ENCODE data around the gene TMEM125.
A peak's percentile ranks its signal among the peaks of the same experiment; 100 is the strongest.

TMEM125 gene

GRCh38 chr1:43282220-43283195 is 12.7 kb downstream of the TMEM125 start:
- H3K36me3 ChIP-seq, result no peaks in the 10 kb centered on the region
- no peaks in the 10 kb centered on the region for H4K20me1 ChIP-seq
- H3K4me3 ChIP-seq, result no peak overlapping the region
- no peak overlapping the region for H3K9ac ChIP-seq
- H3K4me1 ChIP-seq, result peaks cover 8% of the 10 kb centered on the region; the same call in 1 of the 2 replicates
- no peaks in the 10 kb centered on the region for H3K9me3 ChIP-seq
- no peak overlapping the region for H3K27ac ChIP-seq
- no peaks in the 10 kb centered on the region for H3K27me3 ChIP-seq
- no peak overlapping the region for H3K4me2 ChIP-seq
- TF ChIP-seq Cebpa-rat (IDR thresholded peaks at IDR 0.05), result no peak

- H3K9ac ChIP-seq, result no peak overlapping the region
- no peak for TF ChIP-seq Cebpa-rat (IDR thresholded peaks at IDR 0.05)
- H3K4me3 ChIP-seq, result no peak overlapping the region
- no peaks in the 10 kb centered on the region for H4K20me1 ChIP-seq
- H3K4me2 ChIP-seq, result no peak overlapping the region
- H3K4me1 ChIP-seq, result peaks cover 8% of the 10 kb centered on the region; the same call in 1 of the 2 replicates
- H3K27me3 ChIP-seq, result no peaks in the 10 kb centered on the region
- no peaks in the 10 kb centered on the region for H3K36me3 ChIP-seq
- H3K27ac ChIP-seq, result no peak overlapping the region
- H3K9me3 ChIP-seq, result no peaks in the 10 kb centered on the region
Measured at GRCh38 chr1:43284065-43284464, 14.3 kb downstream of the TMEM125 start.

- H3K27me3 ChIP-seq, result no peaks in the 10 kb centered on the region
- H3K4me2 ChIP-seq, result 0 out of 2 replicates have a peak overlapping the region, but pooled peaks have one; percentile 12
- H3K9ac ChIP-seq, result no peak overlapping the region
- H3K4me3 ChIP-seq, result no peak overlapping the region
- no peak overlapping the region for H3K27ac ChIP-seq
- peaks cover 8% of the 10 kb centered on the region; the same call in 1 of the 2 replicates for H3K4me1 ChIP-seq
- no peaks in the 10 kb centered on the region for H4K20me1 ChIP-seq
- no peak for TF ChIP-seq Cebpa-rat (IDR thresholded peaks at IDR 0.05)
- no peaks in the 10 kb centered on the region for H3K36me3 ChIP-seq
- no peaks in the 10 kb centered on the region for H3K9me3 ChIP-seq
Measured at GRCh38 chr1:43284546-43285110, 14.8 kb downstream of the TMEM125 start.

- Histone ChIP-seq H3K27ac (no peak within 1 kb of the TSS), H3K27me3 (no peaks in the 10 kb centered on the region), H3K4me3 (no peak within 1 kb of the TSS), H3K36me3 (no peaks in the 10 kb centered on the region), H3K4me2 (0 out of 2 replicates have a peak within 1 kb of the TSS, but pooled peaks have one; percentile 12), H3K9ac (no peak within 1 kb of the TSS), H3K4me1 (peaks cover 8% of the 10 kb centered on the region; the same call in 1 of the 2 replicates), H4K20me1 (no peaks in the 10 kb centered on the region), H3K9me3 (no peaks in the 10 kb centered on the region)
- no peak for TF ChIP-seq Cebpa-rat (IDR thresholded peaks at IDR 0.05)
Measured at GRCh38 chr1:43285269-43285990, 15.6 kb downstream of the TMEM125 start, which contains the start of gene C1orf210. TSS of gene C1orf210 (minus strand) at chr1:43285581. CDS start at chr1:43283270, 2,311 bp downstream.

GRCh38 chr1:43286115-43286514 is 16.3 kb downstream of the TMEM125 start:
- no peak overlapping the region for H3K4me2 ChIP-seq
- TF ChIP-seq Cebpa-rat (IDR thresholded peaks at IDR 0.05), result no peak
- H4K20me1 ChIP-seq, result no peaks in the 10 kb centered on the region
- H3K4me3 ChIP-seq, result no peak overlapping the region
- H3K36me3 ChIP-seq, result no peaks in the 10 kb centered on the region
- H3K9me3 ChIP-seq, result no peaks in the 10 kb centered on the region
- no peak overlapping the region for H3K9ac ChIP-seq
- no peak overlapping the region for H3K27ac ChIP-seq
- peaks cover 8% of the 10 kb centered on the region; the same call in 1 of the 2 replicates for H3K4me1 ChIP-seq
- no peaks in the 10 kb centered on the region for H3K27me3 ChIP-seq

- H3K36me3 ChIP-seq, result no peaks in the 10 kb centered on the region
- H3K4me3 ChIP-seq, result no peak overlapping the region
- H3K9ac ChIP-seq, result no peak overlapping the region
- TF ChIP-seq Cebpa-rat (IDR thresholded peaks at IDR 0.05), result peak; percentile 21; the same call in 1 of the 2 replicates
- peaks cover 8% of the 10 kb centered on the region; the same call in 1 of the 2 replicates for H3K4me1 ChIP-seq
- no peaks in the 10 kb centered on the region for H4K20me1 ChIP-seq
- no peaks in the 10 kb centered on the region for H3K27me3 ChIP-seq
- H3K27ac ChIP-seq, result no peak overlapping the region
- H3K9me3 ChIP-seq, result no peaks in the 10 kb centered on the region
- no peak overlapping the region for H3K4me2 ChIP-seq
Measured at GRCh38 chr1:43286533-43286932, 16.8 kb downstream of the TMEM125 start.

GRCh38 chr1:43288058-43288784 is 18.4 kb downstream of the TMEM125 start:
- Histone ChIP-seq H3K36me3 (no peaks in the 10 kb centered on the region), H4K20me1 (no peaks in the 10 kb centered on the region), H3K4me1 (peaks cover 13% of the 10 kb centered on the region; the same call in 1 of the 2 replicates), H3K4me2 (no peak overlapping the region), H3K9ac (no peak overlapping the region), H3K9me3 (no peaks in the 10 kb centered on the region), H3K27ac (no peak overlapping the region), H3K27me3 (no peaks in the 10 kb centered on the region), H3K4me3 (no peak overlapping the region)
- no peak for TF ChIP-seq Cebpa-rat (IDR thresholded peaks at IDR 0.05)

GRCh38 chr1:43288785-43289706 is 19.3 kb downstream of the TMEM125 start:
- Histone ChIP-seq H3K4me3 (no peak overlapping the region), H3K36me3 (no peaks in the 10 kb centered on the region), H3K9me3 (no peaks in the 10 kb centered on the region), H3K27me3 (no peaks in the 10 kb centered on the region), H3K27ac (no peak overlapping the region), H3K4me2 (no peak overlapping the region), H3K9ac (no peak overlapping the region), H3K4me1 (peaks cover 13% of the 10 kb centered on the region; the same call in 1 of the 2 replicates), H4K20me1 (no peaks in the 10 kb centered on the region)
- no peak for TF ChIP-seq Cebpa-rat (IDR thresholded peaks at IDR 0.05)

Measured in BLaER1 (cell line).